ENCODE data around the gene EMC7.
"Not testable (repeated sequence)": the region's sequence is repeated elsewhere in the genome, so short reads cannot be mapped to it uniquely, and the experiment has no call there.

The EMC7 gene

GRCh38 chr15:34084086-34084485 lies 17.6 kb downstream of the EMC7 start:
- DNase-seq (ENCODE audit: low read depth): no peak

GRCh38 chr15:34079904-34080303 lies 21.8 kb downstream of the EMC7 start:
- DNase-seq (ENCODE audit: low read depth): no peak

GRCh38 chr15:34078900-34079299 lies 22.8 kb downstream of the EMC7 start:
- no peak for DNase-seq (ENCODE audit: low read depth)

GRCh38 chr15:34076785-34077184 lies 24.9 kb downstream of the EMC7 start:
- no peak for DNase-seq (ENCODE audit: low read depth)

GRCh38 chr15:34070003-34070402 lies 31.7 kb downstream of the EMC7 start:
- DNase-seq (ENCODE audit: low read depth): no peak

- DNase-seq (ENCODE audit: low read depth): no peak
Measured at GRCh38 chr15:34065941-34066340, 35.7 kb downstream of the EMC7 start.

GRCh38 chr15:34065261-34065660 lies 36.4 kb downstream of the EMC7 start:
- DNase-seq (ENCODE audit: low read depth): no peak

GRCh38 chr15:34064438-34064837 lies 37.2 kb downstream of the EMC7 start:
- no peak for DNase-seq (ENCODE audit: low read depth)

GRCh38 chr15:34059946-34060345 lies 41.7 kb downstream of the EMC7 start:
- no peak for DNase-seq (ENCODE audit: low read depth)

GRCh38 chr15:34059476-34059875 lies 42.2 kb downstream of the EMC7 start:
- DNase-seq (ENCODE audit: low read depth): no peak

- DNase-seq (ENCODE audit: low read depth): no peak
Measured at GRCh38 chr15:34056911-34057310, 44.8 kb downstream of the EMC7 start.

GRCh38 chr15:34055868-34056595 lies 45.6 kb downstream of the EMC7 start:
- no peak for DNase-seq (ENCODE audit: low read depth)

GRCh38 chr15:34054081-34054707 lies 47.5 kb downstream of the EMC7 start:
- no peak for DNase-seq (ENCODE audit: low read depth)

- DNase-seq (ENCODE audit: low read depth): not testable (repeated sequence)
Measured at GRCh38 chr15:34050385-34050784, 51.3 kb downstream of the EMC7 start.

- no peak for DNase-seq (ENCODE audit: low read depth)
Measured at GRCh38 chr15:34049112-34049511, 52.5 kb downstream of the EMC7 start.

- DNase-seq (ENCODE audit: low read depth): no peak
Measured at GRCh38 chr15:34047893-34048775, 53.5 kb downstream of the EMC7 start.

- DNase-seq (ENCODE audit: low read depth): no peak
Measured at GRCh38 chr15:34046471-34047145, 55.1 kb downstream of the EMC7 start.

GRCh38 chr15:34043813-34044212 lies 57.8 kb downstream of the EMC7 start:
- DNase-seq (ENCODE audit: low read depth): no peak

GRCh38 chr15:34043391-34043790 lies 58.3 kb downstream of the EMC7 start:
- no peak for DNase-seq (ENCODE audit: low read depth)

GRCh38 chr15:34039790-34040113 lies 61.9 kb downstream of the EMC7 start:
- no peak for DNase-seq (ENCODE audit: low read depth)

- peak; percentile 46 for DNase-seq (ENCODE audit: low read depth)
Measured at GRCh38 chr15:34038871-34039789, 62.5 kb downstream of the EMC7 start, which contains the start of gene AVEN. Gene AVEN, minus strand, starts transcription at chr15:34039204. Its CDS starts 158 bp downstream, at chr15:34039046.

All from activated T-helper 9 cell treated with anti-CD3 and anti-CD28 coated beads, Interleukin-2, amount 50 U/mL, for 16 hours (primary cell).